ENCODE measurements around the gene SOCS7. TPM values are rescaled to one million over a fixed set of nuclear protein-coding genes. Genes with fewer than 3 reads are reported as not detected.

The SOCS7 gene
- total and polyA plus RNA-seq, 10 of the 15 experiments (the other 5 are each of a cell fraction or from before 2014, with no cell fraction given) = 0.68 to 12.8 (median 7.3) TPM

DNA sequence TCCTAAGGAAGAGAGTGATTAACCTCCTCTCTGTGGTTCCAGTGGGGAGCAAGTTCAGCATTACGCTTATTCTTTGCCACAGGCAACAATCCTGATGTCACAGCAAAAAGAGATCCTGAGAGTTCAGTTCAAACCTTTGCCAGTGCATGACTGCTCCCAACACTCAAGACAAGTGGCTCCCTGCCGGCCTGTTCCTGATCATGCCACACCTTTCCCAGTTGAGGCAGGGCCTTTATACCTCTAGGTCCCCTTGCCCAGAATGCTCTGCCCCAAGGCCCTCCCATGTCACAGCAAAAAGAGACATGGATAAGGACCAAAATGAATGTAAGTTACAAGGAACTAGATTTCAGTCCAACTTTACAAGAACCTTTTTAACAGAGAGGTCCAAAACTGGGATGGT, 45.6 kb downstream of the SOCS7 start:
- no peaks in the 10 kb centered on the region for H3K27me3 ChIP-seq (replicated peaks in 1 of 2; ENCODE audit: control insufficient read depth in 2 of 2, insufficient read depth in 2 of 2, low read length in 1 of 2)
- no peak for DNase-seq (ENCODE audit: low read depth, low spot score)
- ChIA-PET RAD21 (ENCODE audit: unreplicated experiment) (no interaction called here), POLR2A (no interaction called here), SMC1A (ENCODE audit: uncharacterized antibody, unreplicated experiment) (no interaction called here), CTCF (interaction anchor here (3.1 kb wide), 1 partner anchor 48 kb away, joined by 12 read pairs; no protein-coding TSS in a partner anchor)
- no peak for TF ChIP-seq RAD21 (IDR thresholded peaks at IDR 0.05; ENCODE audit: insufficient read depth, low read depth, low read length)
- TF ChIP-seq, protein P1, sequence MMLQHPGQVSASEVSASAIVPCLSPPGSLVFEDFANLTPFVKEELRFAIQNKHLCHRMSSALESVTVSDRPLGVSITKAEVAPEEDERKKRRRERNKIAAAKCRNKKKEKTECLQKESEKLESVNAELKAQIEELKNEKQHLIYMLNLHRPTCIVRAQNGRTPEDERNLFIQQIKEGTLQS (IDR thresholded peaks at IDR 0.05; ENCODE audit: borderline replicate concordance, extremely low read depth, low read depth, low read length) = no peak
- no peak for TF ChIP-seq KAT2A (conservative IDR thresholded peaks at IDR 0.05; ENCODE audit: control insufficient read depth, low read depth, low read length)
- no peak for TF ChIP-seq CBFB (IDR thresholded peaks at IDR 0.05; ENCODE audit: low read depth)
- no peak for TF ChIP-seq PAX8 (IDR thresholded peaks at IDR 0.05)
- no peak for TF ChIP-seq ZNF622 (IDR thresholded peaks at IDR 0.05)
- no peak for TF ChIP-seq POLR2AphosphoS5 (IDR thresholded peaks at IDR 0.05; ENCODE audit: low read length)
- TF ChIP-seq NFYB (IDR thresholded peaks at IDR 0.05; ENCODE audit: insufficient read depth, low read depth, low read length) = no peak
- TF ChIP-seq, protein P2, sequence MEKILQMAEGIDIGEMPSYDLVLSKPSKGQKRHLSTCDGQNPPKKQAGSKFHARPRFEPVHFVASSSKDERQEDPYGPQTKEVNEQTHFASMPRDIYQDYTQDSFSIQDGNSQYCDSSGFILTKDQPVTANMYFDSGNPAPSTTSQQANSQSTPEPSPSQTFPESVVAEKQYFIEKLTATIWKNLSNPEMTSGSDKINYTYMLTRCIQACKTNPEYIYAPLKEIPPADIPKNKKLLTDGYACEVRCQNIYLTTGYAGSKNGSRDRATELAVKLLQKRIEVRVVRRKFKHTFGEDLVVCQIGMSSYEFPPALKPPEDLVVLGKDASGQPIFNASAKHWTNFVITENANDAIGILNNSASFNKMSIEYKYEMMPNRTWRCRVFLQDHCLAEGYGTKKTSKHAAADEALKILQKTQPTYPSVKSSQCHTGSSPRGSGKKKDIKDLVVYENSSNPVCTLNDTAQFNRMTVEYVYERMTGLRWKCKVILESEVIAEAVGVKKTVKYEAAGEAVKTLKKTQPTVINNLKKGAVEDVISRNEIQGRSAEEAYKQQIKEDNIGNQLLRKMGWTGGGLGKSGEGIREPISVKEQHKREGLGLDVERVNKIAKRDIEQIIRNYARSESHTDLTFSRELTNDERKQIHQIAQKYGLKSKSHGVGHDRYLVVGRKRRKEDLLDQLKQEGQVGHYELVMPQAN (conservative IDR thresholded peaks at IDR 0.05) = no peak
- TF ChIP-seq DPF2 (IDR thresholded peaks at IDR 0.05) = no peak
- no peak for TF ChIP-seq IKZF1 (conservative IDR thresholded peaks at IDR 0.05)
- no peak for TF ChIP-seq SREBF1 (IDR thresholded peaks at IDR 0.05; ENCODE audit: low read length)
- TF ChIP-seq SPI1 (IDR thresholded peaks at IDR 0.05; ENCODE audit: borderline replicate concordance, insufficient read depth, low read depth, low read length) = no peak
- no peak for TF ChIP-seq YY1 (IDR thresholded peaks at IDR 0.05; ENCODE audit: low read depth, low read length)
- TF ChIP-seq, protein P3, sequence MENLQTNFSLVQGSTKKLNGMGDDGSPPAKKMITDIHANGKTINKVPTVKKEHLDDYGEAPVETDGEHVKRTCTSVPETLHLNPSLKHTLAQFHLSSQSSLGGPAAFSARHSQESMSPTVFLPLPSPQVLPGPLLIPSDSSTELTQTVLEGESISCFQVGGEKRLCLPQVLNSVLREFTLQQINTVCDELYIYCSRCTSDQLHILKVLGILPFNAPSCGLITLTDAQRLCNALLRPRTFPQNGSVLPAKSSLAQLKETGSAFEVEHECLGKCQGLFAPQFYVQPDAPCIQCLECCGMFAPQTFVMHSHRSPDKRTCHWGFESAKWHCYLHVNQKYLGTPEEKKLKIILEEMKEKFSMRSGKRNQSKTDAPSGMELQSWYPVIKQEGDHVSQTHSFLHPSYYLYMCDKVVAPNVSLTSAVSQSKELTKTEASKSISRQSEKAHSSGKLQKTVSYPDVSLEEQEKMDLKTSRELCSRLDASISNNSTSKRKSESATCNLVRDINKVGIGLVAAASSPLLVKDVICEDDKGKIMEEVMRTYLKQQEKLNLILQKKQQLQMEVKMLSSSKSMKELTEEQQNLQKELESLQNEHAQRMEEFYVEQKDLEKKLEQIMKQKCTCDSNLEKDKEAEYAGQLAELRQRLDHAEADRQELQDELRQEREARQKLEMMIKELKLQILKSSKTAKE (IDR thresholded peaks at IDR 0.05; ENCODE audit: low read depth, poor library complexity, severe bottlenecking) = no peak
- TF ChIP-seq LARP7 (IDR thresholded peaks at IDR 0.05) = no peak
- H3K9me3 ChIP-seq (replicated peaks; ENCODE audit: control insufficient read depth, insufficient read depth, low read length) = no peaks in the 10 kb centered on the region
- 87% methylated on average over 2 of the region's 2 CpGs for WGBS (ENCODE audit: insufficient coverage, insufficient replicate concordance, low lambda C conversion rate, missing lambda C conversion rate)
- H3K27ac ChIP-seq (ENCODE audit: control insufficient read depth, insufficient read depth) = no peak overlapping the region
- no peaks in the 10 kb centered on the region for H3K79me2 ChIP-seq (ENCODE audit: control insufficient read depth, insufficient read depth, low read length)
- FAIRE-seq = no peak
- no peaks in the 10 kb centered on the region for H4K20me1 ChIP-seq (ENCODE audit: control insufficient read depth, insufficient read depth)
- H3K36me3 ChIP-seq (ENCODE audit: control insufficient read depth in 2 of 2, insufficient read depth in 2 of 2, low read length in 1 of 2) = peaks cover 7 to 12% of the 10 kb centered on the region in 2 experiments; a peak in 3 of 4 replicates
- intact Hi-C loops (cut with micrococcal nuclease; ENCODE audit: unreplicated experiment) (no loop called here), in situ Hi-C loops (cut with MboI) (loop anchor here (25.0 kb wide), 2 partner anchors 560 to 885 kb away; no protein-coding TSS in a partner anchor)
- no peak for ATAC-seq
- no peaks in the 10 kb centered on the region for H3K4me1 ChIP-seq (ENCODE audit: control insufficient read depth, insufficient read depth, low read length)
- H3K4me2 ChIP-seq (ENCODE audit: control insufficient read depth, insufficient read depth) = no peak overlapping the region
- H3K4me3 ChIP-seq = no peak overlapping the region
- no TSS peak for BruUV-seq (replicated peaks)
- no peak overlapping the region for H2AFZ ChIP-seq (ENCODE audit: control insufficient read depth, low read depth, low read length)
- H3K9ac ChIP-seq (ENCODE audit: control insufficient read depth, insufficient read depth, low read length) = no peak overlapping the region

Measured in GM12878 (cell line).